HepG2 (cell line): ENCODE data around the gene BCL2L1. TPM values are rescaled to one million over a fixed set of nuclear protein-coding genes. Genes with fewer than 3 reads are reported as not detected.

ENCODE experiments used
- ARNT2 ChIP-seq: sonication (generic); formaldehyde crosslinking; IDR thresholded peaks from 2 replicates; pipeline ENCODE4 v1.8.0; 2022; ENCODE audit warnings: mild to moderate bottlenecking, low read depth, missing genetic modification reagents, moderate library complexity
- BHLHE40 ChIP-seq: IDR thresholded peaks from 2 replicates; pipeline ENCODE4 v1.6.1; 2011; ENCODE audit warnings: low read length, improper control_type of control experiment
- CHCHD3 ChIP-seq: sonication (generic); formaldehyde crosslinking; IDR thresholded peaks from 2 replicates; pipeline ENCODE4 v1.8.0; 2022; ENCODE audit warnings: mild to moderate bottlenecking, missing genetic modification reagents, moderate library complexity
- ELK4 ChIP-seq: sonication (generic); formaldehyde crosslinking; IDR thresholded peaks from 2 replicates; pipeline ENCODE4 v1.9.0; 2021; ENCODE audit warnings: missing genetic modification reagents, borderline replicate concordance
- ZSCAN20 ChIP-seq: sonication (generic); formaldehyde crosslinking; IDR thresholded peaks from 2 replicates; pipeline ENCODE4 v1.4.0; 2020; ENCODE audit warnings: missing genetic modification reagents, mild to moderate bottlenecking, borderline replicate concordance
- polyA plus RNA-seq, 8 experiments: library from polyadenylated mRNA; depleted of rRNA in 3 of 8; stranded (reverse) in 7 of 8; unstranded in 1 of 8; fragments of >200 nt; fragmentation: Illumina TruSeq in 4 of 8; extraction: Trizol in 4 of 8; gene quantifications; 2 replicates each; pipeline versions ENCODE4 v1.2.1 to v1.2.3, GENCODE V29; 2011 to 2016; ENCODE audit warnings: low read depth in 4 of 8, missing spikeins in 1 of 8, mixed read lengths in 1 of 8; ENCODE audit not compliant: insufficient read depth in 1 of 8
- total RNA-seq, 5 experiments: library from RNA; depleted of rRNA; stranded (reverse); fragments of >200 nt; fragmentation: Illumina TruSeq; extraction: Trizol; gene quantifications; 2 replicates each; pipeline ENCODE4 v1.2.3, GENCODE V29; 2016; ENCODE audit warnings: low read depth in 1 of 5
- TF ChIP-seq, protein P1 (sequence below): sonication (generic); formaldehyde crosslinking; IDR thresholded peaks from 2 replicates; pipeline ENCODE4 v1.8.0; 2023; ENCODE audit warnings: mild to moderate bottlenecking, missing genetic modification reagents
- TF ChIP-seq, protein P2 (sequence below): conservative IDR thresholded peaks from 2 replicates; pipeline ENCODE4 v1.6.1; 2018; ENCODE audit warnings: missing genetic modification reagents
- TF ChIP-seq, protein P3 (sequence below): sonication (generic); formaldehyde crosslinking; IDR thresholded peaks from 2 replicates; pipeline ENCODE4 v1.5.0; 2020; ENCODE audit warnings: mild to moderate bottlenecking, missing genetic modification reagents, borderline replicate concordance
- TF ChIP-seq, protein P4 (sequence below): sonication (generic); formaldehyde crosslinking; IDR thresholded peaks from 2 replicates; pipeline ENCODE4 v1.4.0; 2020; ENCODE audit warnings: mild to moderate bottlenecking, missing genetic modification reagents, borderline replicate concordance

The BCL2L1 gene
- total and polyA plus RNA-seq, 2 of the 13 experiments (the other 11 are each of a cell fraction or from before 2014, with no cell fraction given) = 164 to 258 TPM

GRCh38 chr20:31663838-31664695 is 58.6 kb downstream of the BCL2L1 start (continued):
- TF ChIP-seq, protein P1, sequence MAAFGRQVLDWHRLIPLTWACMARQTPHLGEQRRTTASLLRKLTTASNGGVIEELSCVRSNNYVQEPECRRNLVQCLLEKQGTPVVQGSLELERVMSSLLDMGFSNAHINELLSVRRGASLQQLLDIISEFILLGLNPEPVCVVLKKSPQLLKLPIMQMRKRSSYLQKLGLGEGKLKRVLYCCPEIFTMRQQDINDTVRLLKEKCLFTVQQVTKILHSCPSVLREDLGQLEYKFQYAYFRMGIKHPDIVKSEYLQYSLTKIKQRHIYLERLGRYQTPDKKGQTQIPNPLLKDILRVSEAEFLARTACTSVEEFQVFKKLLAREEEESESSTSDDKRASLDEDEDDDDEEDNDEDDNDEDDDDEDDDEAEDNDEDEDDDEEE (CRISPR knock-in tag) = no peak; the same call in 1 of the 2 replicates
- no peak for TF ChIP-seq ELK4 (CRISPR knock-in tag)
- TF ChIP-seq, protein P2, sequence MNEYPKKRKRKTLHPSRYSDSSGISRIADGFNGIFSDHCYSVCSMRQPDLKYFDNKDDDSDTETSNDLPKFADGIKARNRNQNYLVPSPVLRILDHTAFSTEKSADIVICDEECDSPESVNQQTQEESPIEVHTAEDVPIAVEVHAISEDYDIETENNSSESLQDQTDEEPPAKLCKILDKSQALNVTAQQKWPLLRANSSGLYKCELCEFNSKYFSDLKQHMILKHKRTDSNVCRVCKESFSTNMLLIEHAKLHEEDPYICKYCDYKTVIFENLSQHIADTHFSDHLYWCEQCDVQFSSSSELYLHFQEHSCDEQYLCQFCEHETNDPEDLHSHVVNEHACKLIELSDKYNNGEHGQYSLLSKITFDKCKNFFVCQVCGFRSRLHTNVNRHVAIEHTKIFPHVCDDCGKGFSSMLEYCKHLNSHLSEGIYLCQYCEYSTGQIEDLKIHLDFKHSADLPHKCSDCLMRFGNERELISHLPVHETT (CRISPR knock-in tag) = peak; percentile 76
- TF ChIP-seq BHLHE40 = peak; percentile 6; the same call in 1 of the 2 replicates
- peak; percentile 61; the same call in 1 of the 2 replicates for TF ChIP-seq ZSCAN20 (CRISPR knock-in tag)
- TF ChIP-seq CHCHD3 (CRISPR knock-in tag) = no peak
- TF ChIP-seq, protein P3, sequence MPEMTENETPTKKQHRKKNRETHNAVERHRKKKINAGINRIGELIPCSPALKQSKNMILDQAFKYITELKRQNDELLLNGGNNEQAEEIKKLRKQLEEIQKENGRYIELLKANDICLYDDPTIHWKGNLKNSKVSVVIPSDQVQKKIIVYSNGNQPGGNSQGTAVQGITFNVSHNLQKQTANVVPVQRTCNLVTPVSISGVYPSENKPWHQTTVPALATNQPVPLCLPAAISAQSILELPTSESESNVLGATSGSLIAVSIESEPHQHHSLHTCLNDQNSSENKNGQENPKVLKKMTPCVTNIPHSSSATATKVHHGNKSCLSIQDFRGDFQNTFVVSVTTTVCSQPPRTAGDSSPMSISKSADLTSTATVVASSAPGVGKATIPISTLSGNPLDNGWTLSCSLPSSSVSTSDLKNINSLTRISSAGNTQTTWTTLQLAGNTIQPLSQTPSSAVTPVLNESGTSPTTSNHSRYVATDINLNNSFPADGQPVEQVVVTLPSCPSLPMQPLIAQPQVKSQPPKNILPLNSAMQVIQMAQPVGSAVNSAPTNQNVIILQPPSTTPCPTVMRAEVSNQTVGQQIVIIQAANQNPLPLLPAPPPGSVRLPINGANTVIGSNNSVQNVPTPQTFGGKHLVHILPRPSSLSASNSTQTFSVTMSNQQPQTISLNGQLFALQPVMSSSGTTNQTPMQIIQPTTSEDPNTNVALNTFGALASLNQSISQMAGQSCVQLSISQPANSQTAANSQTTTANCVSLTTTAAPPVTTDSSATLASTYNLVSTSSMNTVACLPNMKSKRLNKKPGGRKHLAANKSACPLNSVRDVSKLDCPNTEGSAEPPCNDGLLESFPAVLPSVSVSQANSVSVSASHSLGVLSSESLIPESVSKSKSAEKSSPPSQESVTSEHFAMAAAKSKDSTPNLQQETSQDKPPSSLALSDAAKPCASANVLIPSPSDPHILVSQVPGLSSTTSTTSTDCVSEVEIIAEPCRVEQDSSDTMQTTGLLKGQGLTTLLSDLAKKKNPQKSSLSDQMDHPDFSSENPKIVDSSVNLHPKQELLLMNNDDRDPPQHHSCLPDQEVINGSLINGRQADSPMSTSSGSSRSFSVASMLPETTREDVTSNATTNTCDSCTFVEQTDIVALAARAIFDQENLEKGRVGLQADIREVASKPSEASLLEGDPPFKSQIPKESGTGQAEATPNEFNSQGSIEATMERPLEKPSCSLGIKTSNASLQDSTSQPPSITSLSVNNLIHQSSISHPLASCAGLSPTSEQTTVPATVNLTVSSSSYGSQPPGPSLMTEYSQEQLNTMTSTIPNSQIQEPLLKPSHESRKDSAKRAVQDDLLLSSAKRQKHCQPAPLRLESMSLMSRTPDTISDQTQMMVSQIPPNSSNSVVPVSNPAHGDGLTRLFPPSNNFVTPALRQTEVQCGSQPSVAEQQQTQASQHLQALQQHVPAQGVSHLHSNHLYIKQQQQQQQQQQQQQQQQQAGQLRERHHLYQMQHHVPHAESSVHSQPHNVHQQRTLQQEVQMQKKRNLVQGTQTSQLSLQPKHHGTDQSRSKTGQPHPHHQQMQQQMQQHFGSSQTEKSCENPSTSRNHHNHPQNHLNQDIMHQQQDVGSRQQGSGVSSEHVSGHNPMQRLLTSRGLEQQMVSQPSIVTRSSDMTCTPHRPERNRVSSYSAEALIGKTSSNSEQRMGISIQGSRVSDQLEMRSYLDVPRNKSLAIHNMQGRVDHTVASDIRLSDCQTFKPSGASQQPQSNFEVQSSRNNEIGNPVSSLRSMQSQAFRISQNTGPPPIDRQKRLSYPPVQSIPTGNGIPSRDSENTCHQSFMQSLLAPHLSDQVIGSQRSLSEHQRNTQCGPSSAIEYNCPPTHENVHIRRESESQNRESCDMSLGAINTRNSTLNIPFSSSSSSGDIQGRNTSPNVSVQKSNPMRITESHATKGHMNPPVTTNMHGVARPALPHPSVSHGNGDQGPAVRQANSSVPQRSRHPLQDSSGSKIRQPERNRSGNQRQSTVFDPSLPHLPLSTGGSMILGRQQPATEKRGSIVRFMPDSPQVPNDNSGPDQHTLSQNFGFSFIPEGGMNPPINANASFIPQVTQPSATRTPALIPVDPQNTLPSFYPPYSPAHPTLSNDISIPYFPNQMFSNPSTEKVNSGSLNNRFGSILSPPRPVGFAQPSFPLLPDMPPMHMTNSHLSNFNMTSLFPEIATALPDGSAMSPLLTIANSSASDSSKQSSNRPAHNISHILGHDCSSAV (CRISPR knock-in tag) = peak; percentile 69; the same call in 1 of the 2 replicates
- TF ChIP-seq, protein P4, sequence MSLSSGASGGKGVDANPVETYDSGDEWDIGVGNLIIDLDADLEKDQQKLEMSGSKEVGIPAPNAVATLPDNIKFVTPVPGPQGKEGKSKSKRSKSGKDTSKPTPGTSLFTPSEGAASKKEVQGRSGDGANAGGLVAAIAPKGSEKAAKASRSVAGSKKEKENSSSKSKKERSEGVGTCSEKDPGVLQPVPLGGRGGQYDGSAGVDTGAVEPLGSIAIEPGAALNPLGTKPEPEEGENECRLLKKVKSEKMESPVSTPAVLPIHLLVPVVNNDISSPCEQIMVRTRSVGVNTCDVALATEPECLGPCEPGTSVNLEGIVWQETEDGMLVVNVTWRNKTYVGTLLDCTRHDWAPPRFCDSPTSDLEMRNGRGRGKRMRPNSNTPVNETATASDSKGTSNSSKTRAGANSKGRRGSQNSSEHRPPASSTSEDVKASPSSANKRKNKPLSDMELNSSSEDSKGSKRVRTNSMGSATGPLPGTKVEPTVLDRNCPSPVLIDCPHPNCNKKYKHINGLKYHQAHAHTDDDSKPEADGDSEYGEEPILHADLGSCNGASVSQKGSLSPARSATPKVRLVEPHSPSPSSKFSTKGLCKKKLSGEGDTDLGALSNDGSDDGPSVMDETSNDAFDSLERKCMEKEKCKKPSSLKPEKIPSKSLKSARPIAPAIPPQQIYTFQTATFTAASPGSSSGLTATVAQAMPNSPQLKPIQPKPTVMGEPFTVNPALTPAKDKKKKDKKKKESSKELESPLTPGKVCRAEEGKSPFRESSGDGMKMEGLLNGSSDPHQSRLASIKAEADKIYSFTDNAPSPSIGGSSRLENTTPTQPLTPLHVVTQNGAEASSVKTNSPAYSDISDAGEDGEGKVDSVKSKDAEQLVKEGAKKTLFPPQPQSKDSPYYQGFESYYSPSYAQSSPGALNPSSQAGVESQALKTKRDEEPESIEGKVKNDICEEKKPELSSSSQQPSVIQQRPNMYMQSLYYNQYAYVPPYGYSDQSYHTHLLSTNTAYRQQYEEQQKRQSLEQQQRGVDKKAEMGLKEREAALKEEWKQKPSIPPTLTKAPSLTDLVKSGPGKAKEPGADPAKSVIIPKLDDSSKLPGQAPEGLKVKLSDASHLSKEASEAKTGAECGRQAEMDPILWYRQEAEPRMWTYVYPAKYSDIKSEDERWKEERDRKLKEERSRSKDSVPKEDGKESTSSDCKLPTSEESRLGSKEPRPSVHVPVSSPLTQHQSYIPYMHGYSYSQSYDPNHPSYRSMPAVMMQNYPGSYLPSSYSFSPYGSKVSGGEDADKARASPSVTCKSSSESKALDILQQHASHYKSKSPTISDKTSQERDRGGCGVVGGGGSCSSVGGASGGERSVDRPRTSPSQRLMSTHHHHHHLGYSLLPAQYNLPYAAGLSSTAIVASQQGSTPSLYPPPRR = peak; percentile 74; the same call in 1 of the 2 replicates
- no peak for TF ChIP-seq ARNT2 (CRISPR knock-in tag)
